Hepatocyte (in vitro differentiated cells): ENCODE measurements around the gene ZNF205. TPM values are rescaled to one million over a fixed set of nuclear protein-coding genes. Genes with fewer than 3 reads are reported as not detected.
"Not testable (repeated sequence)": the region's sequence is repeated elsewhere in the genome, so short reads cannot be mapped to it uniquely, and the experiment has no call there.

Experiments
- DNase-seq: peaks from one replicate; pipeline ENCODE4 v3.0.0-alpha.2; 2016; ENCODE audit warnings: low spot score
- H2AFZ ChIP-seq: fragments of 200-600 bp; sonication (generic); 2 replicates; pipeline ENCODE4 v1.6.0; 2016; ENCODE audit warnings: antibody characterized with exemption, mild to moderate bottlenecking
- H3K27ac ChIP-seq: fragments of 200-600 bp; sonication (generic); 2 replicates; pipeline ENCODE4 v1.5.1; 2016; ENCODE audit warnings: mild to moderate bottlenecking
- H3K27me3 ChIP-seq: fragments of 200-600 bp; sonication (generic); 2 replicates; pipeline ENCODE4 v1.6.1; 2016
- H3K36me3 ChIP-seq: fragments of 200-600 bp; sonication (generic); replicated peaks from 2 replicates; pipeline ENCODE4 v1.5.1; 2016; ENCODE audit warnings: low read depth; ENCODE audit not compliant: insufficient read depth
- H3K4me1 ChIP-seq: fragments of 200-600 bp; sonication (generic); 2 replicates; pipeline ENCODE4 v1.5.1; 2016; ENCODE audit warnings: mild to moderate bottlenecking, moderate library complexity; ENCODE audit not compliant: insufficient read depth
- H3K4me2 ChIP-seq: fragments of 200-600 bp; sonication (generic); 2 replicates; pipeline ENCODE4 v1.6.0; 2016
- H3K4me3 ChIP-seq: fragments of 200-600 bp; sonication (generic); 2 replicates; pipeline ENCODE4 v1.5.1; 2016; ENCODE audit warnings: mild to moderate bottlenecking
- H3K79me2 ChIP-seq: fragments of 200-600 bp; sonication (generic); 2 replicates; pipeline ENCODE4 v1.6.0; 2017; ENCODE audit warnings: mild to moderate bottlenecking
- H3K9me2 ChIP-seq: fragments of 200-600 bp; sonication (generic); replicated peaks from 2 replicates; pipeline ENCODE4 v1.6.0; 2017; ENCODE audit warnings: mild to moderate bottlenecking; ENCODE audit not compliant: insufficient read depth
- H3K9me3 ChIP-seq: fragments of 200-600 bp; sonication (generic); 2 replicates; pipeline ENCODE4 v1.5.1; 2016; ENCODE audit warnings: low read depth, mild to moderate bottlenecking
- H4K20me1 ChIP-seq: fragments of 200-600 bp; sonication (generic); 2 replicates; pipeline ENCODE4 v1.6.0; 2016; ENCODE audit warnings: mild to moderate bottlenecking; ENCODE audit not compliant: insufficient read depth, poor library complexity, severe bottlenecking
- CTCF ChIP-seq: fragments of 200-600 bp; sonication (generic); IDR thresholded peaks from 2 replicates; pipeline ENCODE4 v1.5.1; 2016; ENCODE audit warnings: antibody characterized with exemption, mild to moderate bottlenecking; ENCODE audit not compliant: poor library complexity
- EZH2 ChIP-seq: fragments of 200-600 bp; sonication (generic); IDR thresholded peaks from 2 replicates; pipeline ENCODE4 v1.6.1; 2016; ENCODE audit warnings: antibody characterized with exemption, mild to moderate bottlenecking, borderline replicate concordance
- EZH2phosphoT487 ChIP-seq: fragments of 200-600 bp; sonication (generic); IDR thresholded peaks from one replicate; pipeline ENCODE4 v1.6.1; 2018; ENCODE audit warnings: antibody characterized with exemption, mild to moderate bottlenecking, low read depth, moderate library complexity; ENCODE audit not compliant: unreplicated experiment, severe bottlenecking
- WGBS: methylation state at CpG from one replicate; pipeline ENCODE4 v1.1.6; 2016; ENCODE audit warnings: low lambda C conversion rate; ENCODE audit errors: missing lambda C conversion rate; 5-methylcytosine and 5-hydroxymethylcytosine counted together
- polyA plus RNA-seq: library from polyadenylated mRNA; unstranded; fragments of >200 nt; fragmentation: Nextera tagmentation; extraction: Ambion mirVana; gene quantifications from 2 replicates; pipeline ENCODE4 v1.2.1, GENCODE V29; 2016
- total RNA-seq: library from RNA; depleted of rRNA; stranded (reverse); fragments of >200 nt; gene quantifications from 2 replicates; pipeline ENCODE4 v1.2.3, GENCODE V29; 2014

ZNF205 gene
- total and polyA plus RNA-seq, 2 experiments from 2014 or later = 12.3 to 12.6 TPM

GRCh38 chr16:3073448-3073847, 38.9 kb upstream of the ZNF205 start:
- no peaks in the 10 kb centered on the region for H3K9me2 ChIP-seq
- no peak overlapping the region for H2AFZ ChIP-seq
- H3K4me1 ChIP-seq = no peaks in the 10 kb centered on the region
- H3K9me3 ChIP-seq = no peaks in the 10 kb centered on the region
- H3K36me3 ChIP-seq = no peaks in the 10 kb centered on the region
- no peak for TF ChIP-seq CTCF
- no peak for TF ChIP-seq EZH2
- no peak for TF ChIP-seq EZH2phosphoT487
- H3K4me2 ChIP-seq = no peak overlapping the region
- H3K27me3 ChIP-seq = no peaks in the 10 kb centered on the region
- no peaks in the 10 kb centered on the region for H4K20me1 ChIP-seq
- 89% methylated on average over 7 of the region's 7 CpGs for WGBS
- DNase-seq = no peak
- H3K79me2 ChIP-seq = no peaks in the 10 kb centered on the region
- no peak overlapping the region for H3K27ac ChIP-seq
- H3K4me3 ChIP-seq = no peak overlapping the region

- DNase-seq = no peak
- H3K4me2 ChIP-seq = no peak overlapping the region
- WGBS = 73% methylated on average over 7 of the region's 9 CpGs
Observed at GRCh38 chr16:3074860-3075522, 37.4 kb upstream of the ZNF205 start.

GRCh38 chr16:3075523-3075915, 36.9 kb upstream of the ZNF205 start:
- no peaks in the 10 kb centered on the region for H3K36me3 ChIP-seq
- no peak for TF ChIP-seq EZH2
- no peak for TF ChIP-seq EZH2phosphoT487
- no peak for TF ChIP-seq CTCF
- no peaks in the 10 kb centered on the region for H3K9me2 ChIP-seq
- H3K4me1 ChIP-seq = no peaks in the 10 kb centered on the region
- no peaks in the 10 kb centered on the region for H4K20me1 ChIP-seq
- no peak overlapping the region for H3K27ac ChIP-seq
- no peaks in the 10 kb centered on the region for H3K79me2 ChIP-seq
- no peak overlapping the region for H3K4me3 ChIP-seq
- DNase-seq = no peak
- WGBS = 61% methylated on average over 10 of the region's 10 CpGs
- H3K27me3 ChIP-seq = no peaks in the 10 kb centered on the region
- no peaks in the 10 kb centered on the region for H3K9me3 ChIP-seq
- no peak overlapping the region for H2AFZ ChIP-seq
- H3K4me2 ChIP-seq = no peak overlapping the region

More at GRCh38 chr16:3074860-3075522, 37.4 kb upstream of the ZNF205 start:
- Histone ChIP-seq H3K9me2 (no peaks in the 10 kb centered on the region), H2AFZ (no peak overlapping the region), H3K36me3 (no peaks in the 10 kb centered on the region), H3K4me3 (no peak overlapping the region), H3K4me1 (no peaks in the 10 kb centered on the region), H3K79me2 (no peaks in the 10 kb centered on the region), H3K27ac (no peak overlapping the region), H3K9me3 (no peaks in the 10 kb centered on the region), H4K20me1 (no peaks in the 10 kb centered on the region), H3K27me3 (no peaks in the 10 kb centered on the region)
- no peak for TF ChIP-seq CTCF
- no peak for TF ChIP-seq EZH2
- no peak for TF ChIP-seq EZH2phosphoT487

GRCh38 chr16:3075946-3076345, 36.4 kb upstream of the ZNF205 start:
- not testable (repeated sequence) for H3K36me3 ChIP-seq, DNase-seq, H3K9me2 ChIP-seq, H3K79me2 ChIP-seq, H2AFZ ChIP-seq, H3K9me3 ChIP-seq, H3K27me3 ChIP-seq, H3K4me1 ChIP-seq, H4K20me1 ChIP-seq, H3K4me3 ChIP-seq, H3K27ac ChIP-seq, H3K4me2 ChIP-seq
- 97% methylated on average over 6 of the region's 6 CpGs for WGBS
